22Rv1 (cell line): ENCODE results near the gene RUSC2.
"Not testable (repeated sequence)": the region's sequence is repeated elsewhere in the genome, so short reads cannot be mapped to it uniquely, and the experiment has no call there.

Experiments
- H3K27ac ChIP-seq: fragments of 450-650 bp; 2 replicates; pipeline ENCODE4 v1.5.1; 2017
- CTCF ChIP-seq: fragments of 450-650 bp; IDR thresholded peaks from 2 replicates; pipeline ENCODE4 v1.5.1; 2017; ENCODE audit warnings: mild to moderate bottlenecking
- ZFX ChIP-seq: fragments of 450-650 bp; IDR thresholded peaks from 2 replicates; pipeline ENCODE4 v1.6.1; 2017; ENCODE audit warnings: antibody characterized with exemption, borderline replicate concordance

The RUSC2 gene

GRCh38 chr9:35464141-35465025, 25.5 kb upstream of the RUSC2 start:
- TF ChIP-seq CTCF (no peak), ZFX (no peak)
- no peak overlapping the region for H3K27ac ChIP-seq

GRCh38 chr9:35470340-35470739, 19.6 kb upstream of the RUSC2 start:
- H3K27ac ChIP-seq: no peak overlapping the region
- no peak for TF ChIP-seq ZFX
- no peak for TF ChIP-seq CTCF

- no peak for TF ChIP-seq ZFX
- TF ChIP-seq CTCF: no peak
- no peak overlapping the region for H3K27ac ChIP-seq
Measured at GRCh38 chr9:35470894-35471293, 19.0 kb upstream of the RUSC2 start.

GRCh38 chr9:35476596-35476995, 13.3 kb upstream of the RUSC2 start:
- H3K27ac ChIP-seq: no peak overlapping the region

GRCh38 chr9:35477211-35477855, 12.6 kb upstream of the RUSC2 start:
- peak; percentile 92 for TF ChIP-seq CTCF
- not testable (repeated sequence) for H3K27ac ChIP-seq

More at GRCh38 chr9:35476596-35476995, 13.3 kb upstream of the RUSC2 start:
- no peak for TF ChIP-seq CTCF
- no peak for TF ChIP-seq ZFX

- no peak for TF ChIP-seq ZFX
- no peak for TF ChIP-seq CTCF
- no peak overlapping the region for H3K27ac ChIP-seq
Measured at GRCh38 chr9:35478871-35479270, 11.0 kb upstream of the RUSC2 start.

- H3K27ac ChIP-seq: no peak overlapping the region
- no peak for TF ChIP-seq ZFX
- peak; percentile 79 for TF ChIP-seq CTCF
Measured at GRCh38 chr9:35481347-35481975, 8.4 kb upstream of the RUSC2 start.
